ENCODE results near the gene RBMS3.

Gene RBMS3

GRCh38 chr3:29618395-29619282, 337.8 kb downstream of the RBMS3 start:
- peak in 11 of 42 donors; percentile 4 to 27 (median 12) for DNase-seq
- intact Hi-C loops (cut with DNase I): no loop called here

DNA sequence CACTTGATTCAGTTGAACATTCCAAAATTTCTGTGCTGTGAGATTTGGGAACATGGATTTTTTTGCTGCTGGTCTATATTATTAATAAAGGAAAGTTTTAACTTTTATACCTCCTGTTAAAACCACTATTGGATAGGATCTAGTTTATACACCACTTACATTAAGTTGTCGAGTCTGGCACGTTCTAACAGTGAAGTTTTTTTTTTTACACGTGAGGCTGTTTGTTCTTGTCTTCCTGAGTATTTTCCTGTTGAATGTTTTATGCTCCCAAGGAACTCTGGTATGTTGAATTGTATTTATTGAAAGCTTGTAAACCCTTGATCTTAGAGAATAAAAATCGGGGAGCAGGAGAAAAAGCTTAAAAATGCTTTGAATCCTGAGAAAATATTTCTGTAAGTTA, 338.8 kb downstream of the RBMS3 start:
- no peak for DNase-seq
- intact Hi-C loops (cut with DNase I): no loop called here

DNA sequence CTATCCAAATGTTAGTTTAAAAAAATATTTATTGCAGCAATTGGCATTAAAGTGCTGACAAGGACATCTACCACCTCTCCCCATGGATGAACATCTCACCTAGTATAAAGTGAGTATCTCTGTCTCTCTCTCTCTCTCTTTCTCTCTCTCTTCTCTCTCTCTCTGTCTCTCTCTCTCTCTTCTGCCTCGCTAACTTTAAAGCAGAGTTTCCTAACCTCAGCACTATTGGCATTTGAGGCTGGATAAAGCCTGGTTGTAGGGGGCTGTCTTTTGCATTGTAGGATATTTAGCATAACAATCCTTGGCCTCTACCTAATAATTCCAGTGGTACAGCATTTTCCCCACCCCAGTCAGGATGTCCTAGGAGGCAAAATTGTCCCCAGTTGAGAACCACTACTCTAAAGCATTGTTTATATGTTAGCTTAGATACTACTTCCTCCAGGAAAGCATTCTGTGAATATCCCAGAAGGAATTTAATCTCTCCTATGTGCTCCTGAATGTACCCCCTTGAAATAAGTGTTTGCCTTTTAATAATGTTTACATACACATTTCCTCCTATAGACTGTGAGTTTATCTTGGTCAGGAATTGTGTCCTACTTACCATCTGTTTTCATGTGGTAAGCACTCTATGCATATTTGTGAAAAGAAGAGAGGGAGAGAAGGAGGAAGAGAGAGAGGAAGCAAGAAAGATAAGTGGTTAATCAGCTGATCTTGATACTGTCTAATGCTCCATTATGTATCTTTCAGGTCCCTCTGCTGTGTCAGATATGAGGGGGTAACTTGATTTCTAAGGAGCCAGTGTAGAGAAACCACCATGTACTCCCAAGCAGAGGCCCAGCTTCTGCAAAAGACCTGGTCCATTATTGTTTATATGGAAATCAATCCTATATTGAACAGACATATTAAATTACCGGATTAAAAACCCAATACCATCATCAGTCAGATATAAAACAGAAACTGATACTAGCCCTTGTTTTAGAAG, 346.6 kb downstream of the RBMS3 start:
- no peak for DNase-seq
- intact Hi-C loops (cut with DNase I): no loop called here

DNA sequence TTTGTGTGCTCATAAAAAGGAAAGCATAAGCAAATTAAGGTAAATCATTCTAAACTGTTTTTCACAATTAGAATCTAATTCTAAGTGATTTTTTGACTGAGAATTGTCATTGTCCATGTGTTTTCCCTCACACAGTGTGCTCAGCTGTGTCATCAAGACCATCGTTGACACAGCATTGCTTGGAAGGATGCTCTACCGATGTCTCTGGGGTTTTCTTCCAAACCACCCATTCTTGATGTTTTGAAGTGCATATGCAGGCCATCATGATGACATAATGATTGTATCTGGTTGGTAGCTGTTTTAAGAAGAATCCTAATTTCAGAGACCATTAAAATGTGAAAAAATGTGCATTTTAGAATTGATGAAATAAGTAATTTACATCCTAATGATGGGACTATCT, 347.9 kb downstream of the RBMS3 start:
- no peak for DNase-seq
- intact Hi-C loops (cut with DNase I): no loop called here

GRCh38 chr3:29635888-29636287, 355.0 kb downstream of the RBMS3 start:
- DNase-seq: no peak
- intact Hi-C loops (cut with DNase I): no loop called here

GRCh38 chr3:29637068-29637467, 356.2 kb downstream of the RBMS3 start:
- DNase-seq: no peak
- intact Hi-C loops (cut with DNase I): no loop called here

DNA sequence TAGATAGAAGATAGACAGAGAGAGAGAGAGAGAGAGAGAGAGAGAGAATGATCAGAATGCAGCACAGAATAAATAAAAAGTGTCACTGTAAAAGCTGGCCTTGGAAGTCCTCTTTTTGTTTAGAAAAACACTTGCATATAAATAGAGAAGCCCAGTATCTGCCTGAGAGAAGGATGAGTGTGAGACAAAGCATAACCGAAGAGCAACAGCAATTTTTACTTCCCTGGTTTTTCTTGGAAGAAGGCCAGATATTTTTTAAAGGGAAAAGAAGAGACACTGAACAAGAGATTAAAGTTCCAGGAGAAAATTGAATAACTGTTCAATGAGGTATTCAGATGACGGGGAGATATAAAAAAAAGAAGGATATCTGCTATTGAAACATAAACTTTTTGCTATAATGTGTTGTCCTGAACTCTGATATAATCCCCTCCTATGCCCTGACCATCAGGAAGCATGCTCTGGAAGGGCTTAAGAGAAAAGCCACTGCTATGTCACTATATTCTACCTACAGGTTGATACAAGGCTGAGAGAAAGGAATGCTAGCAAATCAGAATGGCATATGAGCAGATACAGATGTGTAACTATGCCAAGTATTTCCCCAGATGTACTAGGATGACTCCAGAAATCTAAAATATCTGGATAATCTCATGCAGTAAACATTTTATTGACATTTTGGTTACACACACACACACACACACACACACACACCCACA, 358.9 kb downstream of the RBMS3 start:
- intact Hi-C loops (cut with DNase I): no loop called here
- no peak for DNase-seq

- intact Hi-C loops (cut with DNase I): no loop called here
- peak in 29 of 42 donors; percentile 1 to 63 (median 26) for DNase-seq
These were observed 361.6 kb downstream of the RBMS3 start for GRCh38 chr3:29642393-29643033.

- intact Hi-C loops (cut with DNase I): no loop called here
- DNase-seq: no peak
These were observed 362.2 kb downstream of the RBMS3 start for GRCh38 chr3:29643034-29643425.

GRCh38 chr3:29644261-29644660, 363.4 kb downstream of the RBMS3 start:
- DNase-seq: no peak
- intact Hi-C loops (cut with DNase I): no loop called here

GRCh38 chr3:29644956-29645636, 364.2 kb downstream of the RBMS3 start:
- intact Hi-C loops (cut with DNase I): no loop called here
- DNase-seq: no peak

GRCh38 chr3:29646043-29646442, 365.2 kb downstream of the RBMS3 start:
- DNase-seq: no peak
- intact Hi-C loops (cut with DNase I): no loop called here

DNA sequence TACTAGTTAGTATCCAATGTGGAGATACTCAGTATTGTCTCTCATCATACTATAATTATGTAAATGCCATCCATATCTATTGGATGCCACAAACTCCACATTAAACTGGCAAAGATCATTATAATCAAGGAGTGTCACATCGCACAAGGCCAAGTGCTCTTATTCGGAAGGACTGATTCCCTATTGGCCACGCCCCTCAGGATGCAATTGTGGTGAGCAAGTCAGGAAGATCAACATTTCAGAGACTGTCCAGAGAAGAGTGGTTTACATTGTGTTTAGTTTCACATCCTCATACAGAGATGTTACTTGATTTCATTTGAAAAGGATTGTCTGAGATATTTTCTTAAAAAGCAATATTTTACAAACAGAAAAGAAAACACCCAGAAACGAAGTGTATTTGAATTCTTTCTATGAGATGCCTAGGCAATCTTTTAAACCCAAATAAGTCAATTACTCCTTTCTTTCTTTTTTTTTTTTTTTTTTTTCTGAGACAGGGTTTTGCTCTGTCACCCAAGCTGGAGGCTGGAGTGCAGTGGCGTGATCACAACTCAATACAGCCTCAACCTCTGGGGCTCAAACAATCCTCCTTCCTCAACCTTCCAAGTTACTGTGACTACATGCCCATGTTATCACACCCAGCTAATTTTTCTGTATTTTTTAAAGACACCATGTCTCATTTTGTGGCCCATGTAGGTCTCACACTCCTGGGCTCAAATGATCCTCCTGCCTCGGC, 369.1 kb downstream of the RBMS3 start:
- intact Hi-C loops (cut with DNase I): no loop called here
- peak in 25 of 42 donors; percentile 8 to 52 (median 24) for DNase-seq

GRCh38 chr3:29653680-29654079, 372.8 kb downstream of the RBMS3 start:
- intact Hi-C loops (cut with DNase I): no loop called here
- DNase-seq: no peak

DNA sequence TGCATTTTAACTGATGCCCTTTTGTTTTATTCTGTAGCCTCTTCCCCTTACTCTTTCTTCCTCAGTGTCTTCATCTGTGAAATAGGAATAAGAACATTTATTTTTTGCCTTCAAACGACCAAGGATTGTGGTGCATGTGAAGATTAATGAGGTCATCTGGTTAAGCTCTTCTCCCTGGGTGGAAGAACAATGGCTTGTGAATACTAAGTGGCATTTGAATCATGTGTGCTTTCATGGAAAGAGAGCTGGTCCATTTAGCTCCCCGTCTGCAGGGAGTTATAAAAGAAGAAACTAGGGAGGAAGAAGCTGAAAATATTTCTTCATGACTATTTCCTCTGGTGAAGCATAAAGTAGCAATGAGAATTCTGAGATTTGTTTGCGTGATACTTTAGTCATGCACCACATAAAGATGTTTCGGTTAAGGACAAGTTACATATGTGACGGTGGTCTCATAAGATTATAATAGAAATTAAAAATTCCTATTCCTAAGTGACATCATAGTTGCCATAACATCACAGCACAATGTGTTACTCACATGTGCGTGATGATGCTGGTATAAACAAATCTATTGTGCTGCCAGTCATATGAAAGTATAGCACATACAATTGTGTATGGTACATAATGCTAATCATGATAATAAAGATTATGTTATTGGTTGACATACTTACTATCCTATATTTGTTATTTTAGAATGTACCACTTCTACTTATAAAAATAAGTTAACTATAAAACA, 374.3 kb downstream of the RBMS3 start:
- intact Hi-C loops (cut with DNase I): no loop called here

DNA sequence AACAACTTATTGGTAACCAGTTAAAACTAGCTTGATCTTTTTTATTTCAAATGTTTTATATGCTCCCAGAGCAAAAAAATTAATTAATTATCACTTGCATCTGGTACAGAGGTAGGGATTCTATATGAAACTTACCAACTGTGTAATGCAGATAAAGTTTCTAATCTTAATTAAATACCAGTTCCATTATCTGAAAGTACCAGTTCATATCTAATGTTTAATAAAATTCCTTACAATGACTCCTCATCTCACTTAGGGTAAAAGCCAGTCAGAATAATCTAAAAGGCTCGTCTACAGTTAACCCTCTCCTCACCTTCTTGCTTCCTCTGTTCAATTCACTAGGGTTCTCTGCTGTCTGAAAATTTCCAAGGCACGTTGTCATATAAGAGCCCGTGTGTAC, 384.8 kb downstream of the RBMS3 start:
- DNase-seq: no peak
- intact Hi-C loops (cut with DNase I): no loop called here

More for the DNA sequence above, 374.3 kb downstream of the RBMS3 start:
- no peak for DNase-seq

DNA sequence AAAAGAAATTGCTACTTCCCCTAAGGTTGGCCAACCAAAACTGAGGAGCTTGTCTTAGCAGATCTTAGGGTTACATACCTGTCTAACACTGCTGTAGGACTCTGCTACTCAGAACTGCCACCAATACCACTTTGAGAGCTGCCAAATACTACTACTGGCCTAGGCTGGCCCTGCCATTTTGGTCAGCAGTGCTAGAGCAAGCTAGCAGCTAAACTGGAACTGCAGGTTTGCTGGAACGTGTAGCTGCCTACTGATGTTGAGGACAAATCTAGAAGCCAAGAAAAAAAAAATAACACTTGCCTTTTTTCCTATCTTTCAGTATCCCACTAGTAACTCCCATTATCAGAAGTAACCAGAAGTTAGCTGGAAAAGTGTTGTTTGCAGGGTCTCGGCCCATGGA, 387.4 kb downstream of the RBMS3 start:
- intact Hi-C loops (cut with DNase I): no loop called here
- no peak for DNase-seq
